Gastrocnemius medialis (tissue), 4 donors: ENCODE data around the gene VEZT. TPM values are rescaled to one million over a fixed set of nuclear protein-coding genes. Genes with fewer than 3 reads are reported as not detected.
A peak's percentile ranks its signal among the peaks of the same experiment; 100 is the strongest.

Source experiments
- ATAC-seq, 2 donors: fragments of 150-250 bp; one replicate each; pipeline ENCODE4 v1.9.1; 2016
- DNase-seq, 2 donors: peaks; one replicate each; pipeline ENCODE4 v3.0.0-alpha.2; 2019
- H3K27ac ChIP-seq, 4 donors: fragments of 200-600 bp; sonication (generic); 1 replicate in 1 of 4; 2 replicates in 3 of 4; pipeline ENCODE4 v1.5.1; 2016 to 2018; ENCODE audit warnings: mild to moderate bottlenecking in 2 of 4, moderate library complexity in 1 of 4
- H3K27me3 ChIP-seq, 3 donors: fragments of 200-600 bp; sonication (generic) in 2 of 3; 1 replicate in 1 of 3; 2 replicates in 2 of 3; pipeline versions ENCODE4 v1.5.1 to v1.6.0; 2016 to 2019; ENCODE audit warnings: mild to moderate bottlenecking in 1 of 3, moderate library complexity in 1 of 3
- H3K36me3 ChIP-seq, 2 donors: fragments of 200-600 bp; sonication (generic) in 1 of 2; one replicate each; pipeline ENCODE4 v1.5.1; 2017 to 2018
- H3K4me1 ChIP-seq, 2 donors: fragments of 200-600 bp; sonication (generic) in 1 of 2; one replicate each; pipeline ENCODE4 v1.5.1; 2016 to 2017; ENCODE audit warnings: mild to moderate bottlenecking in 2 of 2
- H3K4me3 ChIP-seq, 4 donors: fragments of 200-600 bp; sonication (generic) in 3 of 4; 1 replicate in 1 of 4; 2 replicates in 3 of 4; pipeline ENCODE4 v1.5.1; 2016 to 2019; ENCODE audit warnings: mild to moderate bottlenecking in 2 of 4
- H3K9me3 ChIP-seq, 3 donors: fragments of 200-600 bp; sonication (generic) in 2 of 3; 1 replicate in 1 of 3; 2 replicates in 2 of 3; pipeline ENCODE4 v1.5.1; 2016 to 2019
- CTCF ChIP-seq, 5 experiments: fragments of 450-650 bp in 3 of 5; fragments of 200-600 bp in 2 of 5; sonication (generic) in 2 of 5; IDR thresholded peaks in 4 of 5; conservative IDR thresholded peaks in 1 of 5; 1 replicate in 4 of 5; 2 replicates in 1 of 5; pipeline ENCODE4 v1.5.1; 2016 to 2019; ENCODE audit warnings: antibody characterized with exemption in 5 of 5, mild to moderate bottlenecking in 3 of 5, moderate library complexity in 3 of 5
- POLR2A ChIP-seq, 2 donors: fragments of 450-650 bp; IDR thresholded peaks; one replicate each; pipeline ENCODE4 v1.6.1; 2017; ENCODE audit warnings: antibody characterized with exemption in 2 of 2, mild to moderate bottlenecking in 2 of 2, moderate library complexity in 2 of 2
- in situ Hi-C, 4 donors: fragments of 200-750 bp; cut with MboI; loops; one replicate each; pipeline versions ENCODE4 v1.15.0 to v1.8.0; 2017; ENCODE audit warnings: low sequenced_read_pairs in 4 of 4
- intact Hi-C: fragments of 100-400 bp; cut with DNase I; formaldehyde crosslinking; loops from one replicate; pipeline ENCODE4 v1.15.1; 2023; ENCODE audit warnings: low total_unique reads
- total RNA-seq, 4 donors: library from RNA; depleted of rRNA; stranded (reverse); fragments of >200 nt; gene quantifications; one replicate each; pipeline versions ENCODE4 v1.1.0 to v1.2.3, GENCODE V29; 2016

The VEZT gene
- total RNA-seq, 4 donors from 2014 or later = 100 to 131 (median 118) TPM

GRCh38 chr12:95216711-95217376, 763 bp upstream of the VEZT start:
- intact Hi-C loops = loop anchor here (1.0 to 10.0 kb wide), 4 partner anchors 85 to 572 kb away; partner anchors contain the start of genes METAP2 and NR2C1
- TF ChIP-seq CTCF (IDR thresholded peaks at IDR 0.05 in 4 of 5, conservative IDR thresholded peaks at IDR 0.05 in 1 of 5) (no peak), POLR2A (IDR thresholded peaks at IDR 0.05) (no peak)
- no peaks in the 10 kb centered on the region for H3K27me3 ChIP-seq
- peak overlapping the region; percentile 73 to 94 (median 88) for H3K4me3 ChIP-seq
- peak; percentile 35 for ATAC-seq
- H3K4me1 ChIP-seq = peaks cover 36 to 43% of the 10 kb centered on the region in 2 donors
- H3K27ac ChIP-seq = peak overlapping the region; percentile 90 to 98 (median 96)
- in situ Hi-C loops = no loop called here
- DNase-seq = no peak
- H3K36me3 ChIP-seq = no peaks in the 10 kb centered on the region
- no peaks in the 10 kb centered on the region for H3K9me3 ChIP-seq

GRCh38 chr12:95218150-95219133, 835 bp downstream of the VEZT start:
- Histone ChIP-seq H3K4me3 (peak overlapping the region; percentile 76 to 94 (median 88)), H3K36me3 (no peaks in the 10 kb centered on the region), H3K27ac (peak overlapping the region; percentile 90 to 98 (median 96)), H3K9me3 (no peaks in the 10 kb centered on the region), H3K4me1 (peaks cover 52 to 53% of the 10 kb centered on the region in 2 donors), H3K27me3 (no peaks in the 10 kb centered on the region)
- DNase-seq (peak; percentile 57 to 83), ATAC-seq (peak in 1 of 2 donors; percentile 57)
- TF ChIP-seq CTCF (IDR thresholded peaks at IDR 0.05 in 4 of 5, conservative IDR thresholded peaks at IDR 0.05 in 1 of 5) (no peak), POLR2A (IDR thresholded peaks at IDR 0.05) (no peak)
- in situ Hi-C loops = no loop called here
- intact Hi-C loops = loop anchor here (1.0 to 10.0 kb wide), 3 partner anchors 86 to 574 kb away; no protein-coding TSS in a partner anchor

- H3K36me3 ChIP-seq = peaks cover 0 to 6% of the 10 kb centered on the region in 2 donors
- ATAC-seq (no peak), DNase-seq (no peak)
- intact Hi-C loops (no loop called here), in situ Hi-C loops (no loop called here)
- TF ChIP-seq POLR2A (IDR thresholded peaks at IDR 0.05) = no peak
- no peak for TF ChIP-seq CTCF (IDR thresholded peaks at IDR 0.05 in 4 of 5, conservative IDR thresholded peaks at IDR 0.05 in 1 of 5)
- peak overlapping the region in 3 of 4 donors; percentile 23 to 97 (median 96) for H3K27ac ChIP-seq
- no peaks in the 10 kb centered on the region for H3K27me3 ChIP-seq
- no peaks in the 10 kb centered on the region for H3K9me3 ChIP-seq
- no peak overlapping the region for H3K4me3 ChIP-seq
- H3K4me1 ChIP-seq = peaks cover 60 to 64% of the 10 kb centered on the region in 2 donors
Observed at GRCh38 chr12:95220190-95220589, 2.6 kb downstream of the VEZT start.

- TF ChIP-seq POLR2A (IDR thresholded peaks at IDR 0.05) = no peak
- no peak for TF ChIP-seq CTCF (IDR thresholded peaks at IDR 0.05 in 4 of 5, conservative IDR thresholded peaks at IDR 0.05 in 1 of 5)
- ATAC-seq (no peak), DNase-seq (no peak)
- Histone ChIP-seq H3K4me3 (no peak overlapping the region), H3K27me3 (no peaks in the 10 kb centered on the region), H3K4me1 (peaks cover 55 to 61% of the 10 kb centered on the region in 2 donors), H3K27ac (peak overlapping the region in 1 of 4 donors; percentile 96), H3K9me3 (no peaks in the 10 kb centered on the region), H3K36me3 (peaks cover 0 to 6% of the 10 kb centered on the region in 2 donors)
- intact Hi-C loops = no loop called here
- in situ Hi-C loops = no loop called here
Observed at GRCh38 chr12:95220726-95221125, 3.1 kb downstream of the VEZT start.
